ENCODE results near the gene TMF1.

Gene TMF1

GRCh38 chr3:68987322-68987721 is 64.8 kb downstream of the TMF1 start:
- DNase-seq (ENCODE audit: low spot score) = no peak
- no peak for TF ChIP-seq CTCF (IDR thresholded peaks at IDR 0.05; ENCODE audit: extremely low read depth, missing control alignments)

GRCh38 chr3:68986496-68987208 is 65.5 kb downstream of the TMF1 start:
- no peak for TF ChIP-seq CTCF (IDR thresholded peaks at IDR 0.05; ENCODE audit: extremely low read depth, missing control alignments)
- DNase-seq (ENCODE audit: low spot score) = no peak

DNA sequence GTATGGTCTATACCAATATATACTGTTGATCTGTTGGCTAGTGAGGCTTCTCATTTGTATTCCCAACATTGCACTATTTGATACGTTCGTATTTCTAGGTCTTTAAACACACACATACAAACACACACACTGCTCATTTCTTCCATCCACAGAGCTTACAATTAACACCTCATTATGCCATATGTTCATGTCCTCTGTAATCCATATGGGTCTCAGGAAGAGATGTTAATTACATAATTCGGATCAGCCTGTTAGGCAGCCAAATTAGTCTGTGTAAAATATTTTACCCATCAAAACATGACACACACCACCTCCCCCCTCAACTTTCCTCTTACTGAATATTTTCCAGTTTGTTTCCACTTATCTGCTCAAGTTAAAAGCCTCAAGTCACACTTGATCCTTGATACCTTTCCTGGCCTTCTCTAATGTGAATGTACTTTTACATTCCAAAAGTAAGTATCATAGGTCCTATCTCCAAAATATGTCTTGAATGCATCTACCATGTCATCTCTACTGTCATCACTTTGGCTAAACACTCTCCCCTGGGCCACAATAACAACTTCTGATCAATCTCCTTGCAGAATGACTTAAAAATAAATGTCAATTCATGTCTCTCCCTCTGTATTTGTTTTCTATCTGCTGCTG is 66.9 kb downstream of the TMF1 start:
- DNase-seq (ENCODE audit: low spot score) = no peak
- TF ChIP-seq CTCF (IDR thresholded peaks at IDR 0.05; ENCODE audit: extremely low read depth, missing control alignments) = no peak

- DNase-seq (ENCODE audit: low spot score) = no peak
- TF ChIP-seq CTCF (IDR thresholded peaks at IDR 0.05; ENCODE audit: extremely low read depth, missing control alignments) = no peak
These were observed 68.1 kb downstream of the TMF1 start for GRCh38 chr3:68984011-68984530.

DNA sequence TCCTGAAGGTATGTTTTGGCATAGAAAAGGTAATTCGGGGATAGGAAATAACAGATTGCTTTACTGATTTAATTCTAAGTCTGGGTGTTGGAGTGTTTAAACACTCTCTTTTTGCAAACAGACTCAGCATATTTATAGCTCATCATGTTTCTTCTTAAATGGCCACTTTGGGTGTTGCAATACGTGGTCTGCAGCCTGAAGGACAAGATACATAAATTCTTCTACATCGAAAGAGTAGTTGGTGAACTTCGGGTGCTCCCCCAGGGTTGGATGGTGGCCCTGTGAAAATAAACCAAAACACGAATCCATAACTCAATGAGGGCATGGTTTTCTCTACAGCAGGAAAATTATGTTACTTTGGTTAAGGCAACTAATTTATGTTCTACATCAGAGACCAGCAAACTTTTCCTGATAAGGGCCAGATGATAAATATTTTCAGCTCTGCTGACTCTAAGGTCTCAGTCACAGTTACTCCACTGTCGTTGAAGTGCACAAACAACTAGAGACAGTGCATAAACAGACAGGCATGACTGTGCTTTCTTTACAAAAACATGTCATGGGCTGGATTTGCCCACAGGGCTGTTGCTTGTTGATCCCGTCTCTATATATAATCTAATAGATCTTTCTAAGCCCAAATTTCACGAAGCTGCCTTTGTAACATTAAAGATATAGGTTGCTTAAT is 74.5 kb downstream of the TMF1 start:
- no peak for DNase-seq (ENCODE audit: low spot score)
- TF ChIP-seq CTCF (IDR thresholded peaks at IDR 0.05; ENCODE audit: extremely low read depth, missing control alignments) = no peak

DNA sequence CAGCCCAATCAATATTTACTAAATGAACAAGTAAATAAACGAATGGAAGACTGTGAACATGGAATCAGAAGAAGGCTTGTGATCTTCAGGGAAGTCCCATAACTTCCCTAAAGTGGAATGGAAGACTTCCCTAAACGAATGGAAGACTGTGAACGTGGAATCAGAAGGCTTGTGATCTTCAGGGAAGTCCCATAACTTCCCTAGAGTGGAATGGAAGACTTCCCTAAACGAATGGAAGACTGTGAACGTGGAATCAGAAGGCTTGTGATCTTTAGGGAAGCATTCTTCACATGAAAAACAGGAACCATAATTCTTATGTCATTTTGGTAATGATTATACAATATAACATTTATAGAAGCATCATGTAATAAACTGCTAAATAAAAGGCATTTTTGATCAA is 77.4 kb downstream of the TMF1 start:
- DNase-seq (ENCODE audit: low spot score) = no peak
- no peak for TF ChIP-seq CTCF (IDR thresholded peaks at IDR 0.05; ENCODE audit: extremely low read depth, missing control alignments)

DNA sequence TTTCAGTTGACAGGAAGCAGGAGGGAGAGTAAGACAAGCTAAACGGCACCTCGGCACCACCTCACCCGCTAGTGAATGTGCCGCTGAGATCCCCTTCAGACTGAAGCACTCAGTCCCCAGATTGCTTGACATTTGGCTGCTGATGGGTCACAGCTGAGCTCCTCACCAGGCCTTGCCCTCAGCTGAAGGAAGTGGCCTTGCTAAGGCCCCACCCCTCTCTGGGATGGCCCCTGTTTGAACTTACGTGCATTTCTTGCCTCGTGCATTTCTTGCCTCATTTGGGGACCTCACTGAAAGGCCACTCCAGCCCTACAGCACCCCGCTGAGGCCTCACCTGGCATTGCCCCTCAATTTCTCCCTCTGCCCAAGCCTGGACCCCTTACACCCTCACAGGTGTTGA is 78.5 kb downstream of the TMF1 start:
- no peak for DNase-seq (ENCODE audit: low spot score)
- TF ChIP-seq CTCF (IDR thresholded peaks at IDR 0.05; ENCODE audit: extremely low read depth, missing control alignments) = no peak

All from GM20000 (cell line).